GM19240 (cell line): ENCODE data around the gene C2CD2.

Experiments
- DNase-seq: peaks from one replicate; pipeline ENCODE4 v3.0.0; 2011; ENCODE audit warnings: low spot score; ENCODE audit not compliant: insufficient read length

The C2CD2 gene

DNA sequence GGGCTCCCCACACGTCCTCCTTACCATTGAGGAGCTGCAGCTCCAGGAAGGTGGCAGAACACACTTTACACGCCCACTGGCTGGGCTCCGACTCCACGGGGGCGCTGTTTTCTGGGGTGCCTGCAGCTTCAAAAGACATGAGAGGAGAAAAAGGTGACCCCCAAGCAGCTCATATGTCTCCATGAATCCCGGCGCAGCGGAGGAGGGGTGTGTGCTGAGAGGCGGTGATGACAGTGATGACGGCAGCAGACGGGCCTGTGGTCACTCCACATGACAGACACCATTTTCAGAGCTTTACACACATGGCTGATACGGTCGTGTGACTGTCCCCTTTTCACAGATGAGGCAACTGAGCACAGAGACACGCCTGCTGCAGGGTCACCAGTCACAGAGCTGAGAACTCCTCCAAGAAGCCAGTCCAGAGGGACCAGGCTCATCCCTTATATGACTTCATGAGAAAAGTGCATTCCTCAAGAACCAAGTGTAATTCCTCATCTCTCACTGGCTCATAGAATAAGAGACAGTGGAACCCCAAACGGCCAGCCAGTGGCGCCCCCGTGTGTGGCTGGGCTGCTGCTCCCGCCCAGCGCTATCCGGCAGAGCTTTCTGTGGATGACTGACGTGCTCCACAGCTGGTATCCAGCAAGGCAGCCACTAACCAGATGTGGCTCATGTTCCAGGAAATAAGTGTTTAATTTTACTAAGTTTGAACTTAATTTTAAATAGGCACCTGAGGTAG lies 106.6 kb downstream of the C2CD2 start:
- DNase-seq = no peak

DNA sequence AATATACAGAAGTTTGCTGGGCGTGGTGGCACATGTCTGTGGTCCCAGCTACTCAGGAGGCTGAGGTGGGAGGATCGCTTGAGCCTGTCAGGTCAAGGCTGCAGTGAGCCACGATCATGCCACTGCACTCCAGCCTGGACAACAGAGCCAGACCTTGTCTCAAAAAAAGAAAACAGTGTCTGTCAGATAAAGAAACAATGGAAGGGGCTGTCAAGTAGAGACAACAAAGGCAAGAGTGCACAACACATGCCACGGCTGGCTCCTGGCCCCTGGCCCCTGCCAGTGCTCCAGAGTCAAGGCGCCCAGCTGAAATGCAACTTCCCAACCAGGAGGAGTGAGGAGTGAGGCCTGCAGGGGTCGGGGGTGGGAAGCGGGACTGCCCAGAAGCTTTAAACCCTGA lies 107.3 kb downstream of the C2CD2 start:
- no peak for DNase-seq

DNA sequence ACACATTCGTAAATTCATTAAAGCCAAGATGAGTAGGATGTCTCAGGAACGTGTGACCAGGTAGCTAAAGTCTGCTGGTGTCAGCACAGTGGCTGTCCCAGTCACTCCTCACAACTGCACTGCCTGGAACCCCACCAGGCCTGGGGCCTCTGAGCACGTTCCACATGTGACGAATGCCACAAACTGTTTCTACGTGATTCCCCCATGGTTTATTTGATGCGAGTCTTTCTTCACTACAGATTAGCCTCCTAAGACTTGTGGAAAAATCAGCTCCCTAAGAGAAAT lies 107.8 kb downstream of the C2CD2 start:
- DNase-seq = no peak

DNA sequence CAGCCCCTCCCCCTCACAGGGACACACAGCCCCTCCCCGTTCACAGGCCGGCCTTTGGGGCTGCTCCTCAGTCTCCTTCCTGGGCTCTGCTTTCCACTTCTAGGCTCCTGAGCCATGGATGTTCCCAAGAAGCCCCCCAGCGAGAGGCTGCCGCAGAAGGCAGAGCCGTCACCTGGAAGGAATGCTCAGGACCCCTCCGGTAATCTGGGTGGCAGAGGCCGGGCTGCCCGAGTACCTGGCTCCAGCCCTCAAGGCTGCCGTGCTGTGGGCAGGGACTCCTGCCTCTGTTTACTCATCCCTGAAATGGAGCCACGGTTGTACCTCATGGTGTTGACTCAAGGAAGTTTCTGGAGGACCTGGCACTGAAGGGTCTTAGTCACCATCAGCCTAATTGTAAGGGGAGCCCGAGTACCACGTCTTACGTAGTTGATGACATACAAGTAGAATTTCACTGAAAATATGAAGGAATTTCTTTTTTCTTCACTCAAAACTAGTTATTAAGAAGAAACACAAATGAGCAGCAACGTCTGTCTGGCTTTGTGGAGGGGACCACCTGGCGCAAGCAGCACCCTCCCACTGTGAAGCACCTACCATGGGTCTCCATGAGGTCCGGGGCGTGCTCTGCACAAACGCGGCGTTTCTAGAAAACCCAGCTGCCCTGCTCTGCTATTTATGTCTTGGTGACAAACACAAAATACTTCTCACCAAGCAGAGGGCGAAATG lies 108.3 kb downstream of the C2CD2 start:
- no peak for DNase-seq

DNA sequence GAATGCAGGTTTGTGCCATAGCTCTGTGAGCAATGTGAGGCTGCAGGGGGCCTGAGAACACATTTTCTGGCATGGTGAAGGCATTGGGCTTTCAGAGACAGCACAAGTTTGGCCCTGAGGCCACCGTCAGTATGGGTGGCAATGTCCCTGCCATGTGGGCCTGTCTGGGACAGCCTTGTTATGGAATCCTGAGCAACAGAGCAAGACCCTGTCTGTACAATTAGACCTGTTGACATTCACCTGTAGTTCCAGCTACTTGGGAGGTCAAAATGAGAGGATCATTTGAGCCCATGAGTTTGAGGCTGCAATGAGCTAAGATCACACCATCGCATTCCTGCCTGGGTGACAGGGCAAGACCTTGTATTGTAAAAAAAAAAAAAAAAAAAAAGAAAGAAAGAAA lies 110.2 kb downstream of the C2CD2 start:
- DNase-seq = no peak

DNA sequence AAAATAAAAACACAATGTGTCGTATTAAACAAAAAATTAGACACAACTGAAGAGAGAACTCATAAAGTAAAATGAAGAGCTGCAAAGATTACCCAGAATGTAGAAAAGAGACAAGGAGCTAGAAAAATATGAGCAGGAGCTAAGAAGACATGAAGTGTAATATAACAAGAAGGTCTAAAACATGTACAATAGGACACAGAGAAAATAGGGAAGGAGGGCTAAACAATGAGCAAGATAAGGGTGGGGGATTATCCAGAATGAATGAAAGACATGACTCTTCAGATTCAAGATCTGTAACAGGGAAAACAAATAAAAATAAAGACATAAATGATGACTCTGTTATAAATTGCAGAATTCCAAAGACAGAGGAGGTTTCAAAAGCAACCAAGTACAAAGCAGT lies 112.9 kb downstream of the C2CD2 start:
- DNase-seq = no peak

DNA sequence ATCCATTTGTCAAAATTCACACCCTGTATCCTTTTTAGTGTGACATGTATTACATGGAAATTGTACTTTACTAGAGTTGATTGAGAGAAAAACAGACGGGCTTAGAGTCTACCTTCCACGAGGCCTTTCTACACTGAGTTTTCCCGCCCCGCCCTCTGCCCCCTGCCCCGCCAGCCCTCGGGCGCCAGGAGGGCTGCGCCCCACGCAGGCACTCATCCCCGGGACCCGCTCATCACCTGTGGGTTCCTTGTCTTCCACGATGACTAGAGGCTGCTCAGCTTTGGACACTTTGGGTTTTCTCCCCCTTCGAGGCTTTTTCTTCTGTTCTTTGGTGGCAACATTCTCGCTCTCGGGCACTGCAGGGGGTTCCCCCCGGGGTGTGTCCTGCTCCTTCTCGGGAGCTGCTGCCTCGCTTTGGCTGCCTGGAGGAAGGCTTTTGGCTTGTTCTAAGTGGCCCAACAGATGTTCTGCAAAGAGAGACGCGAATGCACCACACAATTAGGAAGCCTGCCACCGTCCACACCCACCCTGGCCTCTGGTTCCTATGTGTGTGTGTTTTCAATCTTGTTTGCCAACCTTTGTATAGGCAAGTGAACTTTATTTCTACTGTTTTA lies 114.3 kb downstream of the C2CD2 start:
- DNase-seq = no peak

DNA sequence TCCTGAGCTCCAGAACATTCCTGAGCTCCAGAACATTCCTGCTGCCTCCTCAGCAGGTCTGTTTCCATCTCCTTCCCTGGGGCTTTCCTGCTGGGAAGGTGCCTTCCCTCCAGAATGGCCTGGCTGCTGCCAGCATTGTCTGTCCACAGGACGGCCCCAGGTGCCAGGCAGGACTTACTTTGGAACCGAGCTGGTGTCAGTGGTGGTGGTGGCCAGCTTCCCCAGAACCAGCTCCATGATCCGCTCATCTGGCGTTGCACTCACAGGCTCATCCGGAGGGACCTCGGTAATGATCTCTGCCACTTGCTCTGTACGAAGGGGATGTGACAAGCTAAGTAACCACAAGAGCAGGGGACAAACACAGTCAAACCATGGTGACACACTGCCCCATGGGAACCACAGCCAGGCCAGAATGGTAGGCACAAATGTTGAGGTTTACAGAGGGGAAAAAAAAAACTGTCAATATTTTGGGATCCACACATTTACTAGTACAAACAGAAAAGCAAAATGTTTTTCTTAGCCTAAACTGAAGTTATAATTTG lies 116.0 kb downstream of the C2CD2 start:
- DNase-seq = no peak

DNA sequence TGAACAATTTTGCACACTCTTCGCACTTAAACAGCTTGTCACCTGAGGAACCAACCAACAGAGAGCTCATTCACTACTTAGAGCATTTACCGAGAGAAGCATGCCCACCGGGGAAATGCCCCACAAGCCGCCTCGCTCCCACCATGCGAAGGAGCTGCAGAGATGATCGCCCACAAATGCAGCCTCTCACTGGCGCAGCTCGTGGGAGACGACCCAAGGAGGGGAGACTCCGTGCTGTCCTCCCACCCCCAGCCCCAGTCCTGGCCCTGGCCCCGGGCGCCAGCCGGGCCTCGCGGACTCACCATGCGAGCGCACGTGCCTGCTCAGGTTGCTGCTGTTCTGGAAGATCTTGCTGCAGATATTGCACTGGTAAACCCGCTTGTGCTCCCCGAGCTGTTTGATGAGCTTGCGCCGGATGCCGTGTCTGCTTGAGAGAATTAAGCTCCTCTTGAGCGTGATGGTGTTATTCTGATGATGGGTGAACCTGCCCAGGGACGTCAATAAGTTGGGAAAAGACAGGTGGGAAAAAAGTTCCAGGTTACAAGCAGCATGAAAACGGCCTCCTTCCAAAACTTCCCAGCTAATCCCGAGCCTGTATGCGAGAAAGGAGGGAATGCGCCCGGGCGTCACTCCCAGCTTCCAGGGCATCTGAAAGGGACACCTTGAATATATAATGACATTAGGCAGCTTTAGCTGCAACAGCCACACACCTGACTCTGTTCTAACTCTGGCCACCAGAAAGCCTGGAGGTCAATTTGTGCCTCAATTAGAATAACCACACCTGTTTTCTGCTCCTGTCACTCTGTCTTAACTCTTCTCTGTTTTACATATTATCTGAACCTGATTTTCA lies 117.4 kb downstream of the C2CD2 start:
- DNase-seq = no peak

DNA sequence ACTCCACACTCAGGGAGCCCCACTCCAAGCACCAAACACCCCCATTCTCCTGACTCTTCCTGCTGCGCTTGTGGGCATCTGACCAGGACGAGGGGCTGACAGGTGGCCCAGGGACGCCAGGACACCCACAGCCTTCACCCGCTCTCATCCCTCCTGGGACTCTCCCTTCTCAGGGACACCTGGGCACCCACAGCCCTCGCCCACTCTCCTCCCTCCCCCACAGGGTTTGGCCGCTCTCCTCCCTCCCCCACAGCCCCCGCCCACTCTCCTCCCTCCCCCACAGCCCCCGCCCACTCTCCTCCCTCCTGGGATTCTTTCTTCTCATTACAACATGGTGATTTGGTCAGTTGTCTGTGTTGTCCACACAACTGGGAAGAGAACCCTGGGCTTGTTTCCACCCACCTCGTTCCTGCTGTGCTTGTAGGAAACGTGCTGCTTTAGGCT lies 118.1 kb downstream of the C2CD2 start:
- DNase-seq = no peak
